IMR-90 (cell line): ENCODE measurements around the gene KIF12.

ENCODE experiments used
- BHLHE40 ChIP-seq: fragments of 150-350 bp; IDR thresholded peaks from 2 replicates; pipeline ENCODE4 v1.6.1; 2016; ENCODE audit warnings: mild to moderate bottlenecking, low read depth, low read length
- CTCF ChIP-seq: conservative IDR thresholded peaks from 2 replicates; pipeline ENCODE4 v1.5.1; 2012; ENCODE audit warnings: mild to moderate bottlenecking, low read depth, low read length, improper control_type of control experiment
- MXI1 ChIP-seq: IDR thresholded peaks from 2 replicates; pipeline ENCODE4 v1.6.1; 2012; ENCODE audit warnings: low read depth, mild to moderate bottlenecking, low read length, moderate library complexity, borderline replicate concordance
- POLR2A ChIP-seq: IDR thresholded peaks from 2 replicates; pipeline ENCODE4 v1.6.1; 2012; ENCODE audit warnings: mild to moderate bottlenecking, low read depth, low read length
- RAD21 ChIP-seq: IDR thresholded peaks from 2 replicates; pipeline ENCODE4 v1.6.1; 2012; ENCODE audit warnings: low read length, improper control_type of control experiment
- RCOR1 ChIP-seq: IDR thresholded peaks from 2 replicates; pipeline ENCODE4 v1.6.1; 2012; ENCODE audit warnings: mild to moderate bottlenecking, low read length, improper control_type of control experiment; ENCODE audit not compliant: insufficient replicate concordance
- RFX5 ChIP-seq: IDR thresholded peaks from 2 replicates; pipeline ENCODE4 v1.8.0; 2012; ENCODE audit warnings: low read depth, mild to moderate bottlenecking, low read length, moderate library complexity
- SMC3 ChIP-seq: fragments of 150-350 bp; IDR thresholded peaks from 2 replicates; pipeline ENCODE4 v1.6.1; 2016; ENCODE audit warnings: low read depth, mild to moderate bottlenecking, antibody characterized with exemption, low read length, moderate library complexity
- TF ChIP-seq, protein P1 (sequence below): fragments of 150-350 bp; IDR thresholded peaks from 2 replicates; pipeline ENCODE4 v1.6.1; 2017; ENCODE audit warnings: mild to moderate bottlenecking, antibody characterized with exemption, low read length, low read depth

- no peak for TF ChIP-seq CTCF
- no peak for TF ChIP-seq SMC3
- TF ChIP-seq POLR2A: no peak
- TF ChIP-seq, protein P1, sequence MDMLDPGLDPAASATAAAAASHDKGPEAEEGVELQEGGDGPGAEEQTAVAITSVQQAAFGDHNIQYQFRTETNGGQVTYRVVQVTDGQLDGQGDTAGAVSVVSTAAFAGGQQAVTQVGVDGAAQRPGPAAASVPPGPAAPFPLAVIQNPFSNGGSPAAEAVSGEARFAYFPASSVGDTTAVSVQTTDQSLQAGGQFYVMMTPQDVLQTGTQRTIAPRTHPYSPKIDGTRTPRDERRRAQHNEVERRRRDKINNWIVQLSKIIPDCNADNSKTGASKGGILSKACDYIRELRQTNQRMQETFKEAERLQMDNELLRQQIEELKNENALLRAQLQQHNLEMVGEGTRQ: no peak
- no peak for TF ChIP-seq BHLHE40
- no peak for TF ChIP-seq RFX5
- TF ChIP-seq RAD21: no peak
- no peak for TF ChIP-seq RCOR1
- no peak for TF ChIP-seq MXI1
These were observed 3.4 kb upstream of the KIF12 start for GRCh38 chr9:114102484-114102883.
